Endothelial cell of umbilical vein (primary cell): Measurements from ENCODE around the gene MAP7D3. TPM values are rescaled to one million over a fixed set of nuclear protein-coding genes. Genes with fewer than 3 reads are reported as not detected.

ENCODE experiments used
- BruUV-seq: library from RNA; stranded (reverse); fragments of 400-500 nt; replicated peaks from 2 replicates; lab custom pipeline; 2021; lab: Mats Ljungman, UMichigan
- CTCF ChIA-PET: fragments of 300-600, 350-600 bp; sonication (Branson Sonifier 250); formaldehyde crosslinking; loops from one replicate; lab custom pipeline; 2021; ENCODE audit warnings: antibody characterized with exemption, inconsistent platforms; lab: Charles Lee
- POLR2A ChIA-PET: fragments of 300-600, 350-600 bp; sonication (Branson Sonifier 250); formaldehyde crosslinking; loops from one replicate; lab custom pipeline; 2021; ENCODE audit warnings: antibody characterized with exemption, inconsistent platforms; lab: Charles Lee
- DNase-seq: peaks from one replicate; pipeline ENCODE4 v3.0.0-alpha.2; 2011; ENCODE audit warnings: low read depth, low spot score
- FAIRE-seq: peaks from 2 replicates; lab custom pipeline; 2011; peaks lifted over from hg19 to GRCh38; lab: Jason Lieb, UNC
- H2AFZ ChIP-seq: 2 replicates; pipeline ENCODE4 v1.6.0; 2012; ENCODE audit warnings: low read depth, low read length, control low read depth, inconsistent platforms
- H3K27ac ChIP-seq: 2 replicates; pipeline ENCODE4 v1.5.1; 2011; ENCODE audit warnings: low read depth, mild to moderate bottlenecking, control low read depth, low read length, moderate library complexity; ENCODE audit not compliant: insufficient read depth
- H3K27me3 ChIP-seq, 2 experiments: 2 replicates each; pipeline versions ENCODE4 v1.6.0 to v1.6.1; 2011; ENCODE audit warnings: low read length in 2 of 2, mixed read lengths in 1 of 2; ENCODE audit not compliant: control insufficient read depth in 2 of 2, insufficient read depth in 2 of 2
- H3K36me3 ChIP-seq, 2 experiments: 2 replicates in 1 of 2; 3 replicates in 1 of 2; pipeline ENCODE4 v1.5.1; 2011; ENCODE audit warnings: low read length in 2 of 2, mild to moderate bottlenecking in 1 of 2, moderate library complexity in 1 of 2; ENCODE audit not compliant: control insufficient read depth in 2 of 2, insufficient read depth in 2 of 2; ENCODE audit errors: extremely low read depth in 1 of 2
- H3K4me1 ChIP-seq: 3 replicates; pipeline ENCODE4 v1.5.1; 2011; ENCODE audit warnings: mild to moderate bottlenecking, low read length; ENCODE audit not compliant: control insufficient read depth, insufficient read depth; ENCODE audit errors: extremely low read depth
- H3K4me2 ChIP-seq: 2 replicates; pipeline ENCODE4 v1.6.1; 2011; ENCODE audit warnings: low read length, control low read depth, mixed read lengths; ENCODE audit not compliant: insufficient read depth
- H3K4me3 ChIP-seq, 3 experiments: fragments of 200-600 bp in 1 of 3; sonication (generic), shearing (Covaris generic) in 1 of 3; replicated peaks in 1 of 3; 2 replicates each; pipeline ENCODE4 v1.5.1; 2011 to 2016; ENCODE audit warnings: control low read depth in 3 of 3, low read length in 3 of 3, mild to moderate bottlenecking in 2 of 3, inconsistent platforms in 1 of 3, low read depth in 1 of 3, moderate library complexity in 1 of 3; ENCODE audit not compliant: insufficient read depth in 1 of 3
- H3K79me2 ChIP-seq: 2 replicates; pipeline ENCODE4 v1.6.0; 2012; ENCODE audit warnings: low read length, inconsistent platforms; ENCODE audit not compliant: control insufficient read depth, insufficient read depth
- H3K9ac ChIP-seq: replicated peaks from 2 replicates; pipeline ENCODE3; 2011; ENCODE audit warnings: low read length, control low read depth; ENCODE audit not compliant: insufficient read depth; ENCODE audit errors: extremely low read depth
- H3K9me1 ChIP-seq: replicated peaks from 3 replicates; pipeline ENCODE4 v1.6.0; 2011; ENCODE audit warnings: mild to moderate bottlenecking, low read length; ENCODE audit not compliant: control insufficient read depth, insufficient read depth; ENCODE audit errors: extremely low read depth
- H3K9me3 ChIP-seq: replicated peaks from 2 replicates; pipeline ENCODE4 v1.5.1; 2012; ENCODE audit warnings: low read length, inconsistent platforms; ENCODE audit not compliant: control insufficient read depth, insufficient read depth
- H4K20me1 ChIP-seq: replicated peaks from 2 replicates; pipeline ENCODE3; 2011; ENCODE audit warnings: mild to moderate bottlenecking, low read length; ENCODE audit not compliant: control insufficient read depth, insufficient read depth; ENCODE audit errors: extremely low read depth
- CTCF ChIP-seq, 2 donors: IDR thresholded peaks; 1 replicate in 1 of 2; 2 replicates in 1 of 2; pipeline ENCODE4 v1.5.1; 2011; ENCODE audit warnings: low read length in 2 of 2, mild to moderate bottlenecking in 2 of 2, moderate library complexity in 2 of 2, control low read depth in 1 of 2, inconsistent platforms in 1 of 2, low read depth in 1 of 2; ENCODE audit not compliant: insufficient read depth in 1 of 2; ENCODE audit errors: extremely low read depth in 1 of 2
- EZH2 ChIP-seq: IDR thresholded peaks from 2 replicates; pipeline ENCODE4 v1.6.1; 2012; ENCODE audit warnings: borderline replicate concordance, low read depth, mild to moderate bottlenecking, moderate library complexity, low read length, inconsistent platforms; ENCODE audit not compliant: severe bottlenecking
- JUN ChIP-seq: IDR thresholded peaks from 2 replicates; pipeline ENCODE4 v1.6.1; 2011; ENCODE audit warnings: borderline replicate concordance, low read depth; ENCODE audit not compliant: insufficient read length, insufficient read depth
- MAX ChIP-seq: IDR thresholded peaks from 2 replicates; pipeline ENCODE4 v1.6.1; 2011; ENCODE audit not compliant: insufficient read depth, insufficient read length
- POLR2AphosphoS5 ChIP-seq: IDR thresholded peaks from 2 replicates; pipeline ENCODE4 v1.6.1; 2012; ENCODE audit warnings: low read depth, mild to moderate bottlenecking, control low read depth, low read length, moderate library complexity; ENCODE audit not compliant: insufficient read depth
- dilution Hi-C: fragments of 300-500 bp; cut with MboI; formaldehyde crosslinking; loops from one replicate; pipeline ENCODE4 v1.15.0; 2019; ENCODE audit warnings: low sequenced_read_pairs; ENCODE audit not compliant: extremely low pct_ligation_motif_present
- intact Hi-C: fragments of 100-400 bp; cut with micrococcal nuclease; formaldehyde crosslinking; loops from one replicate; pipeline ENCODE4 v1.10.0; 2022
- polyA plus RNA-seq, 4 experiments: library from polyadenylated mRNA; depleted of rRNA in 3 of 4; stranded (reverse) in 3 of 4; unstranded in 1 of 4; fragments of >200 nt; gene quantifications; 2 replicates each; pipeline versions ENCODE4 v1.2.1 to v1.2.3, GENCODE V29; 2011 to 2012; ENCODE audit warnings: missing spikeins in 1 of 4
- total RNA-seq: library from RNA; stranded (reverse); gene quantifications from 2 replicates; pipeline ENCODE4 v1.2.3, GENCODE V29; 2021

MAP7D3 gene
- total and polyA plus RNA-seq, 2 donors (not counting 3 experiments of a cell fraction or from before 2014, with no cell fraction given) = 6.5 to 22.8 TPM

- no peak for TF ChIP-seq EZH2
- TF ChIP-seq MAX = no peak
- TF ChIP-seq CTCF (IDR thresholded peaks at IDR 0.05; ENCODE audit: extremely low read depth in 1 of 2, insufficient read depth in 1 of 2, low read depth in 1 of 2, low read length in 2 of 2) = no peak
- TF ChIP-seq JUN = no peak
- TF ChIP-seq POLR2AphosphoS5 = no peak
- Histone ChIP-seq H3K36me3 (no peaks in the 10 kb centered on the region), H3K9me3 (no peaks in the 10 kb centered on the region), H3K27me3 (no peaks in the 10 kb centered on the region), H4K20me1 (no peaks in the 10 kb centered on the region), H3K9ac (no peak overlapping the region), H3K4me2 (no peak overlapping the region), H2AFZ (no peak overlapping the region), H3K79me2 (no peaks in the 10 kb centered on the region), H3K4me1 (peaks cover 11% of the 10 kb centered on the region), H3K4me3 (no peak overlapping the region), H3K9me1 (no peaks in the 10 kb centered on the region), H3K27ac (no peak overlapping the region)
- dilution Hi-C loops = no loop called here
- CTCF ChIA-PET = interaction anchor here (1.2 to 4.2 kb wide), 6 partner anchors 9 to 178 kb away, joined by 4 to 30 read pairs (median 8); no protein-coding TSS in a partner anchor
- DNase-seq (no peak), FAIRE-seq (no peak)
- no TSS peak for BruUV-seq
- POLR2A ChIA-PET = no interaction called here
- intact Hi-C loops = no loop called here
Measured at GRCh38 chrX:136205882-136206380, 45.3 kb downstream of the MAP7D3 start.
